SU-DHL-6 (cell line): ENCODE measurements around the gene EPAS1.

Experiments
- H2AFZ ChIP-seq: fragments of 200-600 bp; sonication (generic); 2 replicates; pipeline ENCODE4 v1.6.1; 2014; ENCODE audit warnings: low read depth, mild to moderate bottlenecking, moderate library complexity, mixed read lengths, antibody characterized with exemption, low read length; ENCODE audit not compliant: severe bottlenecking
- H3F3A ChIP-seq: fragments of 200-600 bp; shearing (Covaris generic); 2 replicates; pipeline ENCODE4 v1.6.0; 2016; ENCODE audit warnings: antibody characterized with exemption, mild to moderate bottlenecking; ENCODE audit not compliant: insufficient read depth
- H3K27ac ChIP-seq: fragments of 200-600 bp; sonication (generic); 2 replicates; pipeline ENCODE4 v1.5.1; 2016; ENCODE audit warnings: low read depth, mild to moderate bottlenecking, low read length, moderate library complexity, mixed read lengths
- H3K27me3 ChIP-seq: fragments of 200-600 bp; sonication (generic), shearing (Covaris generic); 2 replicates; pipeline ENCODE4 v1.6.0; 2014; ENCODE audit warnings: mild to moderate bottlenecking, low read length
- H3K36me3 ChIP-seq: fragments of 200-600 bp; sonication (generic); 2 replicates; pipeline ENCODE4 v1.6.1; 2014; ENCODE audit warnings: mild to moderate bottlenecking, low read length, mixed read lengths
- H3K4me2 ChIP-seq: fragments of 300-600, 200-600 bp; shearing (Covaris generic), sonication (generic); 2 replicates; pipeline ENCODE4 v1.6.0; 2014; ENCODE audit warnings: low read length, low read depth, mild to moderate bottlenecking; ENCODE audit not compliant: poor library complexity, severe bottlenecking
- H3K4me3 ChIP-seq: fragments of 200-600 bp; sonication (generic); 2 replicates; pipeline ENCODE4 v1.5.1; 2014; ENCODE audit warnings: antibody characterized with exemption, low read length, mild to moderate bottlenecking, mixed read lengths; ENCODE audit not compliant: insufficient read depth, poor library complexity, severe bottlenecking
- H3K79me2 ChIP-seq: fragments of 200-600 bp; sonication (generic); 2 replicates; pipeline ENCODE4 v1.6.1; 2014; ENCODE audit warnings: mild to moderate bottlenecking, low read length, moderate library complexity; ENCODE audit not compliant: insufficient read depth
- H3K9ac ChIP-seq: fragments of 200-600 bp; sonication (generic); 2 replicates; pipeline ENCODE4 v1.7.0; 2014; ENCODE audit warnings: mild to moderate bottlenecking, low read length
- H3K9me2 ChIP-seq: fragments of 200-600 bp; sonication (generic); replicated peaks from 2 replicates; pipeline ENCODE4 v1.6.1; 2014; ENCODE audit warnings: low read length; ENCODE audit not compliant: insufficient read depth
- H3K9me3 ChIP-seq: fragments of 200-600 bp; sonication (generic); 2 replicates; pipeline ENCODE4 v1.6.1; 2014; ENCODE audit warnings: low read length, mixed read lengths; ENCODE audit not compliant: insufficient read depth
- H4K20me1 ChIP-seq: fragments of 200-600 bp; sonication (generic); 2 replicates; pipeline ENCODE4 v1.6.1; 2014; ENCODE audit warnings: low read depth, mild to moderate bottlenecking, antibody characterized with exemption, low read length, moderate library complexity, mixed read lengths
- CTCF ChIP-seq: fragments of 200-600 bp; sonication (generic); IDR thresholded peaks from one replicate; pipeline ENCODE4 v1.5.1; 2017; ENCODE audit warnings: antibody characterized with exemption, mild to moderate bottlenecking, low read length, moderate library complexity; ENCODE audit not compliant: insufficient read depth, poor library complexity, severe bottlenecking
- EZH2phosphoT487 ChIP-seq: fragments of 200-600 bp; sonication (generic), shearing (Covaris generic); conservative IDR thresholded peaks from 2 replicates; pipeline ENCODE4 v1.6.1; 2018; ENCODE audit warnings: mild to moderate bottlenecking, antibody characterized with exemption, low read length, moderate library complexity, mixed read lengths

The EPAS1 gene

GRCh38 chr2:46306330-46306751, 9.1 kb downstream of the EPAS1 start:
- H3K27ac ChIP-seq, result no peak overlapping the region
- H3K9me2 ChIP-seq, result no peaks in the 10 kb centered on the region
- no peaks in the 10 kb centered on the region for H3K36me3 ChIP-seq
- no peak overlapping the region for H2AFZ ChIP-seq
- no peaks in the 10 kb centered on the region for H3K27me3 ChIP-seq
- H3K9ac ChIP-seq, result no peak overlapping the region
- H3K4me3 ChIP-seq, result no peak overlapping the region
- no peaks in the 10 kb centered on the region for H3K9me3 ChIP-seq
- no peaks in the 10 kb centered on the region for H3K79me2 ChIP-seq
- TF ChIP-seq EZH2phosphoT487, result no peak
- no peak for TF ChIP-seq CTCF
- no peaks in the 10 kb centered on the region for H3F3A ChIP-seq
- H3K4me2 ChIP-seq, result no peak overlapping the region
- H4K20me1 ChIP-seq, result no peaks in the 10 kb centered on the region

GRCh38 chr2:46306988-46307655, 9.9 kb downstream of the EPAS1 start:
- no peaks in the 10 kb centered on the region for H3F3A ChIP-seq
- H3K9me2 ChIP-seq, result no peaks in the 10 kb centered on the region
- no peaks in the 10 kb centered on the region for H4K20me1 ChIP-seq
- H3K36me3 ChIP-seq, result no peaks in the 10 kb centered on the region
- H2AFZ ChIP-seq, result no peak overlapping the region
- H3K9ac ChIP-seq, result no peak overlapping the region
- no peak for TF ChIP-seq CTCF
- TF ChIP-seq EZH2phosphoT487, result no peak
- H3K27ac ChIP-seq, result no peak overlapping the region
- no peak overlapping the region for H3K4me3 ChIP-seq
- no peaks in the 10 kb centered on the region for H3K27me3 ChIP-seq
- H3K9me3 ChIP-seq, result no peaks in the 10 kb centered on the region
- no peak overlapping the region for H3K4me2 ChIP-seq
- H3K79me2 ChIP-seq, result no peaks in the 10 kb centered on the region

DNA sequence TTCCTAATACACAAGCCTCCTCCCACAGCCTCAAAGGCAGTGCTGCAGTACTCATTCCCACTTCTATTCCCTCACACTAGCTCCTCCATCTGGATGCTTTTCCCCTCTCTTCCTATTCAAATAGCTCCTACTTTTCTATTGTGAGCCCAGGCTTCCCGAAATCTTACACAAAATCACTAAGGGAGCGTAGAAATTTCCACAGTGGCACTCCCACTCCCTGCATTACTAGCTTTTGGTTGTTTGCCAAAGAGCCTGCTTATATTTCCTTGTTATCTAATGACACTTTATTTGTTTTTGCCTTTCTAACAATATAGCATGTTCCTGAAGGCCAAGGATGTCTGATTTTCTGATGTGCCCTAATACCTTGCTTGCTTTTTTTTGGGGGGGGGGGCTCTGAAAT, 10.9 kb downstream of the EPAS1 start:
- H3F3A ChIP-seq, result no peaks in the 10 kb centered on the region
- H3K27me3 ChIP-seq, result no peaks in the 10 kb centered on the region
- no peaks in the 10 kb centered on the region for H3K9me2 ChIP-seq
- no peak for TF ChIP-seq EZH2phosphoT487
- TF ChIP-seq CTCF, result no peak
- no peaks in the 10 kb centered on the region for H3K9me3 ChIP-seq
- no peak overlapping the region for H3K9ac ChIP-seq
- no peak overlapping the region for H3K4me3 ChIP-seq
- H4K20me1 ChIP-seq, result no peaks in the 10 kb centered on the region
- H3K79me2 ChIP-seq, result no peaks in the 10 kb centered on the region
- no peak overlapping the region for H3K4me2 ChIP-seq
- no peaks in the 10 kb centered on the region for H3K36me3 ChIP-seq
- H2AFZ ChIP-seq, result no peak overlapping the region
- H3K27ac ChIP-seq, result no peak overlapping the region
